ENCODE data around the gene GLA.

DNA sequence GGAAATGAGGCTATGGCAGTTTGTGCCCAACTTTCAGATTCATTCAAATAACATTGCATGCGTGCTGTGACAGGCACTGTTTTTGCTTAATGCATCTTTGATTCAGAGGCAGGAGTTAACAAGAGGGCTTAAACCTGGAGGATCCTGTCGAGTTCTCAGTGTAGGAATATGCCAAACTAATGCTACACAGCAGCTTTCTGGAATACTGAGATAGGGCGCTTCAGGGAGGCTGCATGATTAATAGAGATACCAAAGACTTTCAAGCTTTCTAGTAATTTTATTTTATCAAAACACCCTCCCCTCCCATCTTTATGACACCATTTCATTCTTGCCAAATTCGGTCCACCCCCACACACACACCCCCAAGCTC lies 58.5 kb downstream of the GLA start:
- TF ChIP-seq EZH2phosphoT487 (conservative IDR thresholded peaks at IDR 0.05; ENCODE audit: low read length) = no peak
- TF ChIP-seq, protein P1, sequence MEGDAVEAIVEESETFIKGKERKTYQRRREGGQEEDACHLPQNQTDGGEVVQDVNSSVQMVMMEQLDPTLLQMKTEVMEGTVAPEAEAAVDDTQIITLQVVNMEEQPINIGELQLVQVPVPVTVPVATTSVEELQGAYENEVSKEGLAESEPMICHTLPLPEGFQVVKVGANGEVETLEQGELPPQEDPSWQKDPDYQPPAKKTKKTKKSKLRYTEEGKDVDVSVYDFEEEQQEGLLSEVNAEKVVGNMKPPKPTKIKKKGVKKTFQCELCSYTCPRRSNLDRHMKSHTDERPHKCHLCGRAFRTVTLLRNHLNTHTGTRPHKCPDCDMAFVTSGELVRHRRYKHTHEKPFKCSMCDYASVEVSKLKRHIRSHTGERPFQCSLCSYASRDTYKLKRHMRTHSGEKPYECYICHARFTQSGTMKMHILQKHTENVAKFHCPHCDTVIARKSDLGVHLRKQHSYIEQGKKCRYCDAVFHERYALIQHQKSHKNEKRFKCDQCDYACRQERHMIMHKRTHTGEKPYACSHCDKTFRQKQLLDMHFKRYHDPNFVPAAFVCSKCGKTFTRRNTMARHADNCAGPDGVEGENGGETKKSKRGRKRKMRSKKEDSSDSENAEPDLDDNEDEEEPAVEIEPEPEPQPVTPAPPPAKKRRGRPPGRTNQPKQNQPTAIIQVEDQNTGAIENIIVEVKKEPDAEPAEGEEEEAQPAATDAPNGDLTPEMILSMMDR (IDR thresholded peaks at IDR 0.05; ENCODE audit: insufficient read depth, low read length, poor library complexity, severe bottlenecking) = no peak

Data from SU-DHL-6 (cell line).